Measurements from ENCODE around the gene MRPL41.
"Not testable (repeated sequence)": the region's sequence is repeated elsewhere in the genome, so short reads cannot be mapped to it uniquely, and the experiment has no call there.

The MRPL41 gene

DNA sequence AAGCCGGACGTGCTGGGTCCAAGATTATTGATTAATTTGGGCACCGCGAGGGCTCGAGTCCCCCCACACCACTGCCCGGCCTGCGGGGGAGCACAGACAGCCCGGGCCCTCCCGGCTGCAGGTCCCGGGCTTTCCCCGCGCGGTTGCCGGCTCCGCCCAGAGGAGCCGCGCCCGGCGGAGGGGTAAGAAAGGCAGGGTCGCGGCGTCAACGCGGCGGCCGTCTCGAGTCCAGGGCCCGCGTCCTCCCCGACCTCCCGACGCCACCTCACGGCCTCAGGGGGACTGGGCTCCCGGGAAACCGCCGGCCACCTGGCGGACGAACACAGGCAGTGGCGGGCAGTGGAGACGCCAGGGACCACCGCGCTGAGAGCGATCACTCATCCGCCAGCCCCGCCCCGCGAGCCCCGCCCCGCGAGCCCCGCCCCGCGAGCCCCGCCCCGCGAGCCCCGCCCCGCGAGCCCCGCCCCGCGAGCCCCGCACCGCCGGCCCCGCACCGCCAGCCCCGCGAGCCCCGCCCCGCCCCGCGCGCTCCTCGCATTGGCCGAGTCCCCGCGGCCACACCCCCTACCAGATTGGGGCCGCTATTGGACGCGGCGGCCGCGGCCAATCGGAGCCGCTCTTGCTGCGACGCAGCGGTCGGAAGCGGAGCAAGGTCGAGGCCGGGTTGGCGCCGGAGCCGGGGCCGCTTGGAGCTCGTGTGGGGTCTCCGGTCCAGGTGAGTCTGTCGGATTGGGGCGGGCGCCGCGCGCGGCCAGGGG is at the start of gene MRPL41:
Gene MRPL41 (plus strand): TSS at position 616 of the 758 bp plus-strand sequence. CDS start 203 bp downstream, outside the sequence.
- DNase-seq, result peak; percentile 20 to 88

- DNase-seq, result peak in 1 of 2 experiments; percentile 28
Measured at GRCh38 chr9:137502008-137502911, 49.4 kb upstream of the MRPL41 start.

DNA sequence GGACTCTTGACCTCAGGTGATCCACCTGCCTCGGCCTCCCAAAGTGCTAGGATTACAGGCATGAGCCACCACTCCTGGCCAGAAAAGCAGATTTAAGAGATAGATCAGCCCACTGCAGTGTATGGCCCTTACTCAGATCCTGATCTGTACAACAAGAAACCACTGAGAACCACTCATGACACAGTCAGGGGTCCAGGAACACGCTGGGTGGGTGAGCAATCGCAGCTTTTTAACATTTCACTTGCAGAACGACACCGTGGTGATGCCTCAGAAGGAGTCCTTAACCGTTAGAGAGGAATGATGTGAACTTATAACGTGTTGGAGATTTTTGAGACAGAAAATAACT is 47.3 kb upstream of the MRPL41 start:
- no peak for DNase-seq

- no peak for DNase-seq
Measured at GRCh38 chr9:137505421-137506140, 46.1 kb upstream of the MRPL41 start.

- DNase-seq, result no peak
Measured at GRCh38 chr9:137506274-137506673, 45.4 kb upstream of the MRPL41 start.

GRCh38 chr9:137506702-137507171 is 44.9 kb upstream of the MRPL41 start:
- no peak for DNase-seq

GRCh38 chr9:137509198-137509597 is 42.5 kb upstream of the MRPL41 start:
- no peak for DNase-seq

GRCh38 chr9:137511126-137511525 is 40.6 kb upstream of the MRPL41 start:
- not testable (repeated sequence) for DNase-seq

GRCh38 chr9:137511758-137512463 is 39.8 kb upstream of the MRPL41 start:
- DNase-seq, result no peak

DNA sequence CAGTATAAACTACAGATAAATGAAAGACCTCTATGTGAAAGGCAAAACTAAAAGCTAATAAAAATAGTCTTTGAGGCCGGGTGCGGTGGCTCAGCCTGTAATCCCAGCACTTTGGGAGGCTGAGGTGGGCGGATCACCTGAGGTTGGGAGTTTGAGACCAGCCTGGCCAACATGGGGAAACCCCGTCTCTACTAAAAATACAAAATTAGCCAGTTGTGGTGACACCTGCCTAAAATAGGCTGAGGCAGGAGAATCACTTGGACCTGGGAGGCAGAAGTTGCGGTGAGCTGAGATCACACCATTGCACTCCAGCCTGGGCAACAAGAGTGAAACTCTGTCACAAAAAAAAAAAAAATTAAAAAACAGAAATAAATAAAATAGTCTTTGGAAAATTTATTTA is 38.5 kb upstream of the MRPL41 start:
- DNase-seq, result not testable (repeated sequence)

DNA sequence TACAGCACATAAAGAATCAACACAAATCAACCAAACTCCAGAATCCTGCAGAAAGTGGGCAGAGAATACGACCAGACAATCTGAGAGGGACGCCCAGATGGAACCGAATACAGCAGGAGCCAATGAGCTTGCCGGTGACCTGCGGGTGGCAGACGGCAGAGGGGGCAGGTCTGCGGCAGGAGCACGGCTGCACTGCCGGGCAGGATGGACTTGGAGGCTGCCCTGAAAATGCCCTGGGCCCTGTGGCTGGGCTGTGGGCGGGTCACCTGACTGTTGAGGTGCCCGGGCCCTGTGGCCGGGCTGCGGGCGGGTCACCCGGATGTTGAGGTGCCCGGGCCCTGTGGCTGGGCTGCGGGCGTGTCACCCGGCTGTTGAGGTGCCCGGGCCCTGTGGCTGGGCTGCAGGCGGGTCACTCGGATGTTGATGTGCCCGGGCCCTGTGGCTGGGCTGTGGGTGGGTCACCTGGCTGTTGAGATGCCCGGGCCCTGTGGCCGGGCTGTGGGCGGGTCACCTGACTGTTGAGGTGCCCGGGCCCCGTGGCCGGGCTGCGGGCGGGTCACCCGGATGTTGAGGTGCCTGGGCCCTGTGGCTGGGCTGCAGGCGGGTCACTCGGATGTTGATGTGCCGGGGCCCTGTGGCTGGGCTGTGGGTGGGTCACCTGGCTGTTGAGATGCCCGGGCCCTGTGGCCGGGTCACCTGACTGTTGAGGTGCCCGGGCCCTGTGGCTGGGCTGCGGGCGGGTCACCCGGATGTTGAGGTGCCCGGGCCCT is 37.7 kb upstream of the MRPL41 start:
- not testable (repeated sequence) for DNase-seq

GRCh38 chr9:137514691-137515337 is 36.9 kb upstream of the MRPL41 start:
- no peak for DNase-seq

DNA sequence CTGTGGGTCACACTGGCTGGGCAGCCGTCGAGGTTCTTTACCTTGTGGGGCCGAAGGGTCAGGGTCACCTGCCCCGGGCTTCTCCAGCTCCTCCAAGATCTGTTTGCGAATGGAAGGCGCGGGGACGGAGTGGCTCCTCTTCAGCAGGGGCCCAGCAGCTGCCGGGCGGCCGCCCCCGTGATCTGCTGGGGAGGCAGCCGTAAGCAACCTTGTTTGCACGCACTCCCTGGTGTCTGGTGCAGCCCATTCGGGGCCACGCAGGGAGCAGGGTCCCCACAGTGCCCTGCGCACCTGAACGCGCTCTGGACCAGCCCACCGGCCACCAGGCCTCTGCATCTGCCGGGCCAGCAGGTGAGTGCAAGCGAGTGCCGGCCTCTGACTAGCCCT is 36.3 kb upstream of the MRPL41 start:
- no peak for DNase-seq

GRCh38 chr9:137516144-137516917 is 35.3 kb upstream of the MRPL41 start:
- no peak for DNase-seq

DNA sequence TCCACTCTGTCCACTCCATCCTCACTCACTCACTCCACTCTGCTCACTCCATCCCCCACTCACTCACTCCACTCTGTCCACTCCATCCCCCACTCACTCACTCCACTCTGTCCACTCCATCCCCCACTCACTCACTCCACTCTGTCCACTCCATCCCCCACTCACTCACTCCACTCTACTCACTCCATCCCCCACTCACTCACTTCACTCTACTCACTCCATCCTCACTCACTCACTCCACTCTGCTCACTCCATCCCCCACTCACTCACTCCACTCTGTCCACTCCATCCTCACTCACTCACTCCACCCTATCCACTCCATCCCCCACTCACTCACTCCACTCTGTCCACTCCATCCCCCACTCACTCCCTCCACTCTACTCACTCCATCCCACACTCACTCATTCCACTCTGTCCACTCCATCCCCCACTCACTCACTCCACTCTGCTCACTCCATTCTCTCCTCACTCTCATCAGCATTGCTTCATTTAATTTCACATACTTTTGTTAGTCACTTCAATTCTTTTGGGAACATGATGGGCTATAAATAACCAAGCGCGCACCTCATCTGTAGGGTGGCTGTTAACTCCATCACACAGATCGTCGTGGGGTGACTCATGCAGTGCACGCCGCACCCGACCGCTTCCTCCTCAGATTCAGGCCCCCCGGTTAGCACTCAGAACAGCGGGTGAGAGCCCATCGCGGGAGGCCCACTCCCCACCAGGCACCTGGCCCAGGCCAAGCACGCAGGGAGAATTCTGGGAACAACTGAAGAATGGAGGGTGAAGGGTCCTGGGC is 32.8 kb upstream of the MRPL41 start:
- not testable (repeated sequence) for DNase-seq

DNA sequence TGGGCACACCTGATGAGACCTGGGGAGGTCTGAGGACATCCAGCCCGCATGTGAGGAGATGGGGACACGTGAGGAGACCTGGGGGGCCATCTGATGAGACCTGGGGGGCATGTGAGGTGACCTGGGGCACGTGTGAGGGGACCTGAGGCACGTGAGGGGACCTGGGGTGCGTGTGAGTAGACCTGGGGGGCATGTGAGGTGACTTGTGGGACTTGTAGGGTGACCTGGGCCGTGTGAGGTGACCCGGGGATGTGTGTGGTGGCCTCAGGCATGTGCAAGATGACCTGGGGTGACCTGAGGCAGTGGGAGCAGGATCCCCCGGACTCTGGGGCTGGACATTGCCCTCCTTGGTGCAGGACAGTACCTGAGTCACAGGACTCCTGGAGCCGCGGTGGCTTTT is 32.1 kb upstream of the MRPL41 start:
- DNase-seq, result no peak

GRCh38 chr9:137520614-137521404 is 30.9 kb upstream of the MRPL41 start:
- DNase-seq, result no peak

DNA sequence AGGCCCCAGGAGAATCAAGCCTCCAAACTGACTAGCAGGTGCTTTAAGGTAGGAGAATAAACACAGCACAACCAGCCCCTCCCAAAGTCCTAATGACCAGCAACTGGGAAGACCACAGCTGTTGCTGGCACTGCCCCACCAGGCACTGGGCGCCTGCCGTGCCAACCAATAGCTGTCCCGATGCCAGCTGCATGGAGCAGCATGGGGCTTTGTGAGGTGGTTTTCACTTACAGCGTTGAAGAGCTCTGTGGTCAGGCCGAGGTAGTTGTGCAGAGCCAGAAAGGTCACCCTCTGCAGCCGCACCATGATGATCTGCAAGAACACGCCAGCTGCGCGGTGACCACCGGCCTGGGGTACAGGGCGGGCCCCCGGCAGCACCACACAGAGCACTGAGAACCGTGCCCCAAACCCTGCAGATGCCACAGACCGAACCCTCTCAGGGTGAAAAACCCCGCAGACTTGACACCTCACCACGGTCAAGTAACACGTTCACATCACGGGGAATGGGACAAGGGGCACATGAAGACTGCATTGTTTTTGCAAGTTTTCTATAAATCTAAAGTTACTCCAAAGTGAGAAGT is 30.2 kb upstream of the MRPL41 start:
- no peak for DNase-seq

Data from NCI-H526 (cell line).